ENCODE results near the gene HDAC6. TPM values are rescaled to one million over a fixed set of nuclear protein-coding genes. Genes with fewer than 3 reads are reported as not detected.
A peak's percentile ranks its signal among the peaks of the same experiment; 100 is the strongest.

Gene HDAC6
- total RNA-seq (10 to 100 TPM; 27.7 to 48.6 (median 36.9) TPM), polyA plus RNA-seq (10 to 100 TPM; 30.3 to 44.4 TPM)
- long read RNA-seq, donor 1, full-length matches to known transcripts = 8 of 27 reads
- long read RNA-seq, donor 1, partial matches to known transcripts = 12 of 27 reads
- long read RNA-seq, donor 1, other reads (novel, unspliced or antisense) = 7 of 27 reads
- long read RNA-seq, donor 2, full-length matches to known transcripts = 17 of 49 reads
- long read RNA-seq, donor 2, partial matches to known transcripts = 21 of 49 reads
- long read RNA-seq, donor 2, other reads (novel, unspliced or antisense) = 11 of 49 reads
- long read RNA-seq, donor 3, full-length matches to known transcripts = 6 of 25 reads
- long read RNA-seq, donor 3, partial matches to known transcripts = 11 of 25 reads
- long read RNA-seq, donor 3, other reads (novel, unspliced or antisense) = 8 of 25 reads

GRCh38 chrX:48801280-48802088 is at the start of gene HDAC6:
Gene HDAC6 (plus strand): TSS chrX:48802067. CDS start chrX:48802693, 626 bp downstream.
- Histone ChIP-seq H3K27me3 (no peaks in the 10 kb centered on the region), H3K4me1 (peaks cover 0 to 12% (median 3%) of the 10 kb centered on the region in 12 donors), H3K9me3 (no peaks in the 10 kb centered on the region), H3K4me3 (peak within 1 kb of the TSS; percentile 43 to 96 (median 67)), H3K27ac (peak within 1 kb of the TSS; percentile 93 to 99 (median 96)), H3K36me3 (peaks cover 0 to 26% (median 4%) of the 10 kb centered on the region in 9 donors)
- intact Hi-C loops (cut with DNase I) = loop anchor here in 9 of 10 donors (1.0 to 10.0 kb wide), 13 partner anchors 64 to 264 kb away; partner anchors contain the start of genes SUV39H1 (in 5 of the 9), PQBP1 (in 3 of the 9), TIMM17B (in 3 of the 9) and PIM2 (in 1 of the 9)
- ATAC-seq = peak; percentile 94 to 96 (median 96)
- peak in 1 of 2 donors; percentile 48 for TF ChIP-seq POLR2A (IDR thresholded peaks at IDR 0.05)
- TF ChIP-seq, protein P1, sequence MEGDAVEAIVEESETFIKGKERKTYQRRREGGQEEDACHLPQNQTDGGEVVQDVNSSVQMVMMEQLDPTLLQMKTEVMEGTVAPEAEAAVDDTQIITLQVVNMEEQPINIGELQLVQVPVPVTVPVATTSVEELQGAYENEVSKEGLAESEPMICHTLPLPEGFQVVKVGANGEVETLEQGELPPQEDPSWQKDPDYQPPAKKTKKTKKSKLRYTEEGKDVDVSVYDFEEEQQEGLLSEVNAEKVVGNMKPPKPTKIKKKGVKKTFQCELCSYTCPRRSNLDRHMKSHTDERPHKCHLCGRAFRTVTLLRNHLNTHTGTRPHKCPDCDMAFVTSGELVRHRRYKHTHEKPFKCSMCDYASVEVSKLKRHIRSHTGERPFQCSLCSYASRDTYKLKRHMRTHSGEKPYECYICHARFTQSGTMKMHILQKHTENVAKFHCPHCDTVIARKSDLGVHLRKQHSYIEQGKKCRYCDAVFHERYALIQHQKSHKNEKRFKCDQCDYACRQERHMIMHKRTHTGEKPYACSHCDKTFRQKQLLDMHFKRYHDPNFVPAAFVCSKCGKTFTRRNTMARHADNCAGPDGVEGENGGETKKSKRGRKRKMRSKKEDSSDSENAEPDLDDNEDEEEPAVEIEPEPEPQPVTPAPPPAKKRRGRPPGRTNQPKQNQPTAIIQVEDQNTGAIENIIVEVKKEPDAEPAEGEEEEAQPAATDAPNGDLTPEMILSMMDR (IDR thresholded peaks at IDR 0.05) = no peak
- WGBS, 4 donors = 0 to 61% (median 20%) methylated on average over 70 to 89 of the region's 89 CpGs
- peak; percentile 96 to 98 (median 97) for DNase-seq

DNA sequence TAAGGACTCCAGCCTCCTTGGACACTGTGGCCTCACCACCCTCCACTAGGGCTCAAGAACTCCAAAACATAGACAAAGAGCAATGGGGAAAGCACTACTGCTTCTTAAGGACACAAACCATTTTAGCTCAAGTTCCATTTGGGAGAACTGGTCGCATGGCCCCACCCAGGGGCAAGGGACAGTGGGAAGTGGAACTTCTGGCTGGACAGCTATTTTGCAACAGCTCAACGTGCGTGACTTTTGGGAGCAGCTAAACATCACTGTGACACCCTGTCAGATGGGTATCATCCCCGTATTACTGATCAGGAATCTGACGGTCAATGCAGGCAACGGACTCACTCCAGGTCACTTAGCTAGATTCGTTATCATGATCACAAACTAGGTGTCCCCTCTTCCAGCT is 49.4 kb upstream of the HDAC6 start:
- WGBS, 4 donors = 67 to 85% (median 74%) methylated on average over 6 to 7 of the region's 7 CpGs
- Histone ChIP-seq H3K4me1 (no peaks in the 10 kb centered on the region), H3K4me3 (no peak overlapping the region), H3K27me3 (peaks cover 0 to 4% (median 0%) of the 10 kb centered on the region in 9 donors), H3K36me3 (no peaks in the 10 kb centered on the region), H3K27ac (no peak overlapping the region), H3K9me3 (no peaks in the 10 kb centered on the region)
- DNase-seq (no peak), ATAC-seq (no peak)
- TF ChIP-seq, protein P1 (IDR thresholded peaks at IDR 0.05) = no peak
- no peak for TF ChIP-seq POLR2A (IDR thresholded peaks at IDR 0.05)
- intact Hi-C loops (cut with DNase I) = no loop called here

GRCh38 chrX:48753708-48754228 is 48.1 kb upstream of the HDAC6 start:
- H3K4me1 ChIP-seq = no peaks in the 10 kb centered on the region
- no peaks in the 10 kb centered on the region for H3K9me3 ChIP-seq
- H3K27ac ChIP-seq = no peak overlapping the region
- TF ChIP-seq, protein P1 (IDR thresholded peaks at IDR 0.05) = no peak
- TF ChIP-seq POLR2A (IDR thresholded peaks at IDR 0.05) = no peak
- DNase-seq (no peak), ATAC-seq (no peak)
- no peak overlapping the region for H3K4me3 ChIP-seq
- H3K36me3 ChIP-seq = no peaks in the 10 kb centered on the region
- intact Hi-C loops (cut with DNase I) = no loop called here
- WGBS, 4 donors = 59 to 70% (median 61%) methylated on average over 8 of the region's 8 CpGs
- H3K27me3 ChIP-seq = peaks cover 0 to 4% (median 0%) of the 10 kb centered on the region in 9 donors

Measured in heart left ventricle (tissue), 16 donors.